NCI-H1694 (cell line): ENCODE results near the gene NMNAT2.
"Not testable (repeated sequence)": the region's sequence is repeated elsewhere in the genome, so short reads cannot be mapped to it uniquely, and the experiment has no call there.

Experiments used
- DNase-seq: peaks from one replicate; lab custom pipeline; 2025; lab: John Stamatoyannopoulos, UW

NMNAT2 gene

DNA sequence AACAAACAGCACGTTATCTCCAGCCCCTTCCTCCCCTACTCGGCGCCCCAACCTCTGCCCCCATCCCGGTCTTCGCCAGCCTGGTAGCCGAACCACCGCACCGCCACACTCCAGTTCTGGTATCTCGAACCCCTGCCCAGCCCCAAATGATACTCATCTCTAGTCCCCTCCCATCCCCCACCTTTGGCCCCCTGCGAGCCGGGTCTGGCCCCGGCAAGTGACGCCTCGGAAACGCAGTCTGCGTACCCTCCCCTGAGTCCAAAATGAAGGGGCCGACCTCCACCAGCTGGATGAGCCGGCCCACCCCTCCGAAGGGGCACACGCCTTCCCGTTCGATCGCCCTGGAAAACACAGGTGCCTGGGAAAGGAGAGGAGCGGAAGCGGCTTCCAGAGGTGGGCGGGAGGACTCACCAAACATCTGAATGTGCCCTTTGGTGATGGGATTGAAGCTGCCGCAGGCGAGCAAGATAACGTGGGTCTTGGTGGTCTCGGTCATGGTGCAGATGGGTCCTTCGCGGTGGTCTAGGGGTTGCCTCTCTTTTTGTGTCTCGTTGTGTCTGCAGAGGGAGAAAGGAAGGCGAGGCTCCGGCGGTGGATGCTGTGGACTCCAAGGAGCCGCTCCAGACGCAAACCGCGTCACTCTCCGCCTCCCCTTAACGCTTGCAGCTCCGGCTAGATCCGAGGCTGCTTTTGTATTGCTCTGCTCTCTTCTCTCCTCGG is at the start of gene NMNAT2:
TSS of gene NMNAT2 (minus strand) at position 609 of the 720 bp plus-strand sequence. CDS start at position 496, 113 bp downstream.
- DNase-seq: peak; percentile 43

- DNase-seq: no peak
Observed at GRCh38 chr1:183467687-183468086, 49.5 kb upstream of the NMNAT2 start.

- DNase-seq: no peak
Observed at GRCh38 chr1:183466781-183467180, 48.6 kb upstream of the NMNAT2 start.

DNA sequence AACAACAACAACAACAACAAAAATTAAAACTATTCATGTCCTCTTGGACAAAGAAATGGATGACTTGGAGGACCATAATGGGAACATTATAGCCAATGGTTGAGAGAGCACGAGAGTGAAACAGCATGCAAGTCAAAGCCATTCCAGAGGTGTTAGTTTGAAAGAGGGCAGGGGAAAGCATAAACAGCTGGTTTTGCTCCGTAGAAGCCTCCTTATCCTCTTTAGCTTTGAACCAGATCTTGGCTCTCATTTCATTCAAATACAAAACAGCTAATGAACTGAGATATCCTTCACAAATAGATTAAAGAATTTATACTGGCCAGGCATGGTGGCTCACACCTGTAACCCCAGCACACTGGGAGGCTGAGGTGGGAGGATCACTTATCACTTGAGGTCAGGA is 45.4 kb upstream of the NMNAT2 start:
- DNase-seq: no peak

- DNase-seq: no peak
Observed at GRCh38 chr1:183461350-183461749, 43.2 kb upstream of the NMNAT2 start.

- no peak for DNase-seq
Observed at GRCh38 chr1:183460596-183460995, 42.4 kb upstream of the NMNAT2 start.

DNA sequence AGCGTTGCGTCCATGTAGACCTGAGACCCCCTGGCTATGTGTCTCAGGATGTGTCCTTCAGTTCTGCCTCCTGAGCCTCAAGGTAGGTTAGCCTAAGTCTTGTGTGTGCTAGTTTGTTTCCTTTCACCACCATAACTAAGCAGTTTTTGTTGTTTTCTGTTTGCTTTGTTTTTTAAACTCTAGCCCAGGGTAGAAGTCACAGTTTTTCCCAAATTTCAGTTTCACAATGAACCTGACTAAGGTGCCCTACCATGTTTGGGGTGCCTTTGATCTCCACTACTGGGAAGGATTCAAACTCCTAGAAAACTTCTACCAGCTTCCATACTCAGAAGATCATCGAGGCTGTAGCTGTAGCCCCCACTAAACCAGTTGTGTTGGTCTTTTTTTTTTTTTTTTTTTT is 39.3 kb upstream of the NMNAT2 start:
- DNase-seq: no peak

- no peak for DNase-seq
Observed at GRCh38 chr1:183456826-183457225, 38.6 kb upstream of the NMNAT2 start.

DNA sequence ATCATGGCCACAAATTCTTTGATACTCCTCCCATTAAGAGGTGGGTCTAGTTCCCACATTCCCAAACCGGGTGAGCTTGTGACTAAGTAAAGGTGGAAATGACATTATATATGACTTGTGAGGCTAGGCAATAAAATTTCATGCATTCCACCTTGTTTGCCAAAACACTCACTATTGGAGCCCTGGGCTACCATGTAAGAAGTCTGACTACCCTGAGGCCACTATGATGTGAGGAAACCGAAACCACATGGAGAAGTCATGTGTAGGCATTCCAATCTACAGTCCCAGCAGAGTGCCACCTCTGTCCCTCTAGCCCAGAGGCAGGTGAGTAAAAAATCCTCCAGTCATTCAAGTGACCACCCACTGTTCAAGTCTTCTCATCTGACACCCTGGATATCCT is 36.2 kb upstream of the NMNAT2 start:
- no peak for DNase-seq

DNA sequence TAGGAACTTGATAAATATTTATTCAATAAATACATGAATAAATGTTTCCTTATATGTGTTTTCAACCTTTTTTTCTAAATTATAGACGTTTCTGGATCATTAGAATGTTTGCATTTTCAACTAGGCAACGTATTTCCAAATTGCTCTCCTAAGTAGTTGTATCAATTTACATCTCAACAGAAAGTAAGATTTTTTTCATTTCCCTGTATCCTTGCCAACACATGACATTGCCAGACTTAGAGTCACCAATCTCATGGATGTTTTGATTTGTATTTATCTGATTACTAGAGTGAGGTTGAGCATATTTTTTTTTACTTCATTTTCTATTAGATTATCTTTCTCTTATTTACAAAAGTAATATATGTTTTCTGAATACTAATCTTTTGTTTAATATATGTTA is 31.9 kb upstream of the NMNAT2 start:
- no peak for DNase-seq

DNA sequence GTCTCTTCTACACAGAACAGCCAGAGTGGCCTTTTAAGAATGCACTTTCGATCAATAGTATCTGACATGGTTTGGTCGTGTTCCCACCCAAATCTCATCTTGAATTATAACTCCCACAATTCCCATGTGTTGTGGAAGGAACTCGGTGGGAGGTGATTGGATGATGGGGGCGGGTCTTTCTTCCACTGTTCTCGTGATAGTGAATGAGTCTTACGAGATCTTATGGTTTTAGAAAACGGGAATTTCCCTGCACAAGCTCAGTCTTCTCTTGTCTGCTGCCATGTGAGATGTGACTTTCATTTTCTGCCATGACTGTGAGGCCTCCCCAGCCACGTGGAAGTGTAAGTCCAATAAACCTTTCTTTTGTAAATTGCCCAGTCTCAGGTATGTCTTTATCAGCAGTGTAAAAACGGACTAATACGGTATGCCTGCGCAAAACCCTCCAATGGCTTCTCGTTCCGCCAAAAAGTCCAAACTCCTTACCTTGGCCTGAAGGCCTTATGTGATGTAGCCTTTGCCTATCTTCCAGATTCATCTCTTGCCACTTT is 31.1 kb upstream of the NMNAT2 start:
- no peak for DNase-seq

- no peak for DNase-seq
Observed at GRCh38 chr1:183444243-183444642, 26.1 kb upstream of the NMNAT2 start.

GRCh38 chr1:183443466-183443865 is 25.3 kb upstream of the NMNAT2 start:
- no peak for DNase-seq

- peak; percentile 84 for DNase-seq
Observed at GRCh38 chr1:183443011-183443410, 24.8 kb upstream of the NMNAT2 start.

DNA sequence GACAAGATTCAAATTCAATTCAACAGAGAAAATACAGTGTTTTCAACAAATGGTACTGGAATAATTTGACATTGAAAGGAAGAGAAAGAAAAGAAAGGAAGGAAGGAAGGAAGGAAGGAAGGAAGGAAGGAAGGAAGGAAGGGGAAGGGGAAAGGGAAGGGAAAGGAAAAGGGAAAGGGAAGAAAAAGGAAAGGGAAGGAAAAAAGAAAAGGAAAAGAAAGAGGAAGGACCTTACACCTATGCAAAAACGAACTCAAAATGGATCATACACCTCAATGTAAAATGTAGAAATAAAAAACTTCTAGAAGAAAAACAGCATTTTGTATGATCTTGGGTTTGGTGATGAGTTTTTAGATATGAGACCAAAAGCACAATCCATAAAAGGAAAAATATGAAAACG is 19.9 kb upstream of the NMNAT2 start:
- DNase-seq: no peak

- no peak for DNase-seq
Observed at GRCh38 chr1:183435497-183435896, 17.3 kb upstream of the NMNAT2 start.

- no peak for DNase-seq
Observed at GRCh38 chr1:183433703-183434102, 15.5 kb upstream of the NMNAT2 start.

- DNase-seq: no peak
Observed at GRCh38 chr1:183432548-183432875, 14.3 kb upstream of the NMNAT2 start.

- no peak for DNase-seq
Observed at GRCh38 chr1:183431840-183432547, 13.8 kb upstream of the NMNAT2 start.

DNA sequence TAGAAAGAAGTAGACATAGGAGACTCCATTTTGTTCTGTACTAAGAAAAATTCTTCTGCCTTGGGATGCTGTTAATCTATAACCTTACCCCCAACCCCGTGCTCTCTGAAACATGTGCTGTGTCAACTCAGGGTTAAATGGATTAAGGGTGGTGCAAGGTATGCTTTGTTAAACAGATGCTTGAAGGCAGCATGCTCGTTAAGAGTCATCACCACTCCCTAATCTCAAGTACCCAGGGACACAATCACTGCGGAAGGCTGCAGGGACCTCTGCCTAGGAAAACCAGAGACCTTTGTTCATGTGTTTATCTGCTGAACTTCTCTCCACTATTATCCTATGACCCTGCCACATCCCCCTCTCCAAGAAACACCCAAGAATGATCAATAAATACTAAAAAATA is 9.4 kb upstream of the NMNAT2 start:
- DNase-seq: not testable (repeated sequence)

DNA sequence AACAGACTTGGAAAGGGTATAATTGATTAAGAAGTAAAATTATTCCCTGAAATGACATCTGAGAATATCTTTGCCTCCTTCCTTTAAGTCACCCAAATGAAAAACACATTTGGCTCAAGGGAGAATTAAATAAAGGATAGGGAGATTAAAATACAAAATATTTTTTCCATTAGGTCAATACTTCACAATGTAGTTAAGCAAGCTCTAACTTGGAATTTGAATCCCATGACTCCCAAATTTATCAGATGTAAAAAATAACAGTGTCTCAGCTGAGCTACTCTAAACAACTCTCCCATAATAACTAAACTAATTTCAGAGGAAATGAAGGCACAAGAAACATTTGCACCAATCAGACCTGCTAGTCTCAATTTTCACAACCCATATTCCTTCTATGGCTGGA is 6.5 kb upstream of the NMNAT2 start:
- DNase-seq: no peak

GRCh38 chr1:183423541-183423940 is 5.4 kb upstream of the NMNAT2 start:
- no peak for DNase-seq

DNA sequence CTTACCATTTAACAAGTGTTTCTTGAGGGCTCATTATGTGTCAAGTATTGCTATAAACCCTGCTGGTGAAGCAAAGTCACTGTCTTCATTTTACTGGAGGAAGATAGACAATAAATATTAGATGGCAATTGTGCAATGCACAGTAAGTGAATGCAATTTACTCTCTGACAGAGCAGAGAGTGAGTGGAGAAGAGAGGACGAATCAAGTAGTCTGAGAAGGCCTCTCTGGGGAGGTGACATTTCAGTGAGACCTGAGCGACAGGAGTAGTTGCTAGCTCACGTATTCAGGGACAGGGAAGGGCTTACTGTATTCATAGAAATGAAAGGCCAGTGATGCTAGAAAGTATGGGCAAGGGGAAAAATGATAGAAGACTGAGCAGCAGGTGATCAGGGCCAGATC is 1.2 kb upstream of the NMNAT2 start:
- no peak for DNase-seq

DNA sequence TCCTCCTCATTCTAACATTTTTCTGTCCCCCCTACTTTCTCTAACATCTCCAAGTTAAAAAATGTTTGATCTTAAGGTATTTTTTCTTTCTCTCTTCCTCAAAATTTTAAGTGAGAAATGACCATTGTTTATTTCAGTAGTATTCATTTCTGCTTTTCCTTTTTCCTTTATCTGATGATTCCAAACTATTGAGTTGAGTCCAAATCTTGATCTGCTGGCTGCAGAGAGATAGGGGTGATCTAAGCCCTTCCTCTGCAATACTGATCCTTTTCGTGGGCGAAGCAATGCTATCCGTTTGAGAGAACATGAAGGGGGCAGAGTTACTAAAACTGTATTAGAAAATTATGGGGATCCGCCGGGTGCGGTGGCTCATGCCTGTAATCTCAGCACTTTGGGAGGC is 516 bp upstream of the NMNAT2 start:
- DNase-seq: no peak
